HepG2 (cell line): ENCODE data around the gene OCSTAMP. TPM values are rescaled to one million over a fixed set of nuclear protein-coding genes. Genes with fewer than 3 reads are reported as not detected.

Experiments used
- ATAC-seq: fragments of 200-7000 bp; cut with Tn5 transposase; 3 replicates; pipeline ENCODE4 v1.9.1; 2020; ENCODE audit warnings: mild to moderate bottlenecking, moderate library complexity
- BruUV-seq: library from RNA; stranded (reverse); fragments of 400-500 nt; replicated peaks from 2 replicates; lab custom pipeline; 2021; lab: Mats Ljungman, UMichigan
- CTCF ChIA-PET: fragments of 300-600 bp; formaldehyde crosslinking; extraction: SDS; loops from one replicate; lab custom pipeline; 2021; ENCODE audit warnings: low total read pairs, inconsistent platforms, low intra/inter-chr PET ratio; lab: Yijun Ruan, JAX
- POLR2A ChIA-PET: fragments of 350-600 bp; sonication (Branson Sonifier 250); formaldehyde crosslinking; loops from one replicate; lab custom pipeline; 2020; ENCODE audit warnings: antibody characterized with exemption, inconsistent platforms; lab: Yijun Ruan, JAX
- DNase-seq: peaks from one replicate; pipeline ENCODE4 v3.0.0-alpha.2; 2015; ENCODE audit warnings: low spot score
- FAIRE-seq: peaks from 3 replicates; lab custom pipeline; 2011; peaks lifted over from hg19 to GRCh38; lab: Jason Lieb, UNC
- H2AFZ ChIP-seq: one replicate; pipeline ENCODE4 v1.6.1; 2011; ENCODE audit warnings: low read length, inconsistent platforms
- H3K27ac ChIP-seq: fragments of 300-600 bp; 3 replicates; pipeline ENCODE4 v1.8.0; 2011; ENCODE audit warnings: mixed run types, mild to moderate bottlenecking, mixed read lengths, low read length, inconsistent platforms; ENCODE audit not compliant: insufficient read depth; ENCODE audit errors: extremely low read length
- H3K27me3 ChIP-seq, 2 experiments: fragments of 200-600 bp in 1 of 2; 2 replicates in 1 of 2; 3 replicates in 1 of 2; pipeline versions ENCODE4 v1.6.0 to v1.8.0; 2011; ENCODE audit warnings: low read length in 2 of 2, mild to moderate bottlenecking in 2 of 2, moderate library complexity in 2 of 2, inconsistent platforms in 1 of 2; ENCODE audit not compliant: insufficient read depth in 2 of 2, control insufficient read depth in 1 of 2
- H3K36me3 ChIP-seq, 2 experiments: fragments of 200-600 bp in 1 of 2; replicated peaks in 1 of 2; 2 replicates in 1 of 2; 3 replicates in 1 of 2; pipeline versions ENCODE4 v1.5.1 to v1.8.0; 2011; ENCODE audit warnings: low read length in 2 of 2, inconsistent platforms in 1 of 2; ENCODE audit not compliant: insufficient read depth in 2 of 2, control insufficient read depth in 1 of 2
- H3K4me1 ChIP-seq: 2 replicates; pipeline ENCODE4 v1.5.1; 2012; ENCODE audit warnings: low read length, inconsistent platforms; ENCODE audit not compliant: insufficient read depth
- H3K4me2 ChIP-seq: 2 replicates; pipeline ENCODE4 v1.6.0; 2011; ENCODE audit warnings: low read depth, low read length, inconsistent platforms
- H3K4me3 ChIP-seq, 3 experiments: fragments of 200-600 bp in 1 of 3; sonication (generic), shearing (Covaris generic) in 1 of 3; replicated peaks in 1 of 3; 2 replicates each; pipeline ENCODE4 v1.5.1; 2011 to 2016; ENCODE audit warnings: low read length in 3 of 3, inconsistent platforms in 2 of 3, low read depth in 2 of 3, mild to moderate bottlenecking in 2 of 3, control low read depth in 1 of 3, mixed read lengths in 1 of 3; ENCODE audit not compliant: insufficient read depth in 1 of 3
- H3K79me2 ChIP-seq: one replicate; pipeline ENCODE4 v1.6.1; 2011; ENCODE audit warnings: low read length, inconsistent platforms; ENCODE audit not compliant: insufficient read depth
- H3K9ac ChIP-seq: 2 replicates; pipeline ENCODE4 v1.6.0; 2011; ENCODE audit warnings: mild to moderate bottlenecking, low read depth, low read length, inconsistent platforms; ENCODE audit not compliant: insufficient read depth
- H3K9me3 ChIP-seq: 2 replicates; pipeline ENCODE4 v1.5.1; 2012; ENCODE audit warnings: mild to moderate bottlenecking, low read length
- H4K20me1 ChIP-seq: 2 replicates; pipeline ENCODE4 v1.6.0; 2011; ENCODE audit warnings: inconsistent platforms, mild to moderate bottlenecking, low read length, moderate library complexity; ENCODE audit not compliant: insufficient read depth
- ATM ChIP-seq: fragments of 450-650 bp; IDR thresholded peaks from 2 replicates; pipeline ENCODE4 v1.7.1; 2017; ENCODE audit warnings: mild to moderate bottlenecking, borderline replicate concordance
- FOXP4 ChIP-seq: sonication (generic); formaldehyde crosslinking; IDR thresholded peaks from 2 replicates; pipeline ENCODE4 v1.4.0; 2020; ENCODE audit warnings: missing genetic modification reagents
- MTERF4 ChIP-seq: sonication (generic); formaldehyde crosslinking; IDR thresholded peaks from 2 replicates; pipeline ENCODE4 v1.8.0; 2023; ENCODE audit warnings: mild to moderate bottlenecking, missing genetic modification reagents
- NR2F6 ChIP-seq, 2 experiments: IDR thresholded peaks; 2 replicates each; pipeline ENCODE4 v1.6.1; 2016; ENCODE audit warnings: antibody characterized with exemption in 1 of 2, mild to moderate bottlenecking in 1 of 2
- RELA ChIP-seq: sonication (generic); formaldehyde crosslinking; IDR thresholded peaks from 2 replicates; pipeline ENCODE4 v1.4.0; 2020; ENCODE audit warnings: missing genetic modification reagents
- SUZ12 ChIP-seq: fragments of 150-350 bp; IDR thresholded peaks from 2 replicates; pipeline ENCODE4 v1.6.1; 2014; ENCODE audit warnings: low read depth, low read length
- ZNF101 ChIP-seq: sonication (generic); formaldehyde crosslinking; IDR thresholded peaks from 2 replicates; pipeline ENCODE4 v1.4.0; 2020; ENCODE audit warnings: mild to moderate bottlenecking, low read depth, missing genetic modification reagents, borderline replicate concordance
- ZNF24 ChIP-seq: fragments of 450-650 bp; IDR thresholded peaks from 2 replicates; pipeline ENCODE4 v1.6.1; 2017; ENCODE audit warnings: antibody characterized with exemption, mild to moderate bottlenecking
- ZNF281 ChIP-seq: sonication (generic); formaldehyde crosslinking; IDR thresholded peaks from 2 replicates; pipeline ENCODE4 v1.4.0; 2020; ENCODE audit warnings: missing genetic modification reagents, borderline replicate concordance
- ZNF775 ChIP-seq: sonication (generic); formaldehyde crosslinking; IDR thresholded peaks from 2 replicates; pipeline ENCODE4 v1.4.0; 2020; ENCODE audit warnings: missing genetic modification reagents, mild to moderate bottlenecking, moderate library complexity, borderline replicate concordance
- WGBS: methylation state at CpG from one replicate; pipeline ENCODE4 v1.1.6; 2017; ENCODE audit warnings: low lambda C conversion rate; 5-methylcytosine and 5-hydroxymethylcytosine counted together
- in situ Hi-C: cut with HindIII; loops from 2 replicates; pipeline ENCODE4 v1.10.0; 2017; ENCODE audit warnings: low pct_unique_long_range_greater_than_20kb; ENCODE audit not compliant: extremely low pct_ligation_motif_present
- intact Hi-C: fragments of 100-400 bp; cut with micrococcal nuclease; formaldehyde crosslinking; loops from one replicate; pipeline ENCODE4 v1.10.0; 2022; ENCODE audit not compliant: unreplicated experiment
- polyA plus RNA-seq, 8 experiments: library from polyadenylated mRNA; depleted of rRNA in 3 of 8; stranded (reverse) in 7 of 8; unstranded in 1 of 8; fragments of >200 nt; fragmentation: Illumina TruSeq in 4 of 8; extraction: Trizol in 4 of 8; gene quantifications; 2 replicates each; pipeline versions ENCODE4 v1.2.1 to v1.2.3, GENCODE V29; 2011 to 2016; ENCODE audit warnings: low read depth in 4 of 8, missing spikeins in 1 of 8, mixed read lengths in 1 of 8; ENCODE audit not compliant: insufficient read depth in 1 of 8
- total RNA-seq, 5 experiments: library from RNA; depleted of rRNA; stranded (reverse); fragments of >200 nt; fragmentation: Illumina TruSeq; extraction: Trizol; gene quantifications; 2 replicates each; pipeline ENCODE4 v1.2.3, GENCODE V29; 2016; ENCODE audit warnings: low read depth in 1 of 5

The OCSTAMP gene
- total and polyA plus RNA-seq, 2 of the 13 experiments (the other 11 are each of a cell fraction or from before 2014, with no cell fraction given), result not detected

- TF ChIP-seq ZNF281 (CRISPR knock-in tag) (no peak), MTERF4 (no peak), ATM (peak; percentile 47; the same call in 1 of the 2 replicates), ZNF24 (no peak)
Observed at GRCh38 chr20:46543033-46543432, 7.4 kb downstream of the OCSTAMP start (continued).

- Histone ChIP-seq H3K9ac (no peak overlapping the region), H3K79me2 (no peaks in the 10 kb centered on the region), H3K4me3 (no peak overlapping the region), H4K20me1 (no peaks in the 10 kb centered on the region), H3K9me3 (no peaks in the 10 kb centered on the region), H3K27ac (no peak overlapping the region), H3K27me3 (peaks cover 1 to 18% of the 10 kb centered on the region in 2 experiments; a peak in 2 of 5 replicates), H3K4me1 (peaks cover 18% of the 10 kb centered on the region), H3K4me2 (no peak overlapping the region), H3K36me3 (no peaks in the 10 kb centered on the region), H2AFZ (no peak overlapping the region)
- in situ Hi-C loops (no loop called here), intact Hi-C loops (no loop called here)
- 67% methylated on average over 36 of the region's 36 CpGs for WGBS
- ATAC-seq, result no peak
- no TSS peak for BruUV-seq
- ChIA-PET POLR2A (interaction anchor here (0.5 to 0.9 kb wide), 2 partner anchors 134 to 287 kb away, joined by 3 read pairs; no protein-coding TSS in a partner anchor), CTCF (no interaction called here)
- no peak for DNase-seq
- no peak for FAIRE-seq
- TF ChIP-seq NR2F6 (IDR thresholded peaks at IDR 0.05) (no peak), NR2F6 (CRISPR knock-in tag; IDR thresholded peaks at IDR 0.05) (no peak), ZNF775 (CRISPR knock-in tag) (no peak), SUZ12 (no peak), RELA (CRISPR knock-in tag) (no peak), ZNF101 (CRISPR knock-in tag) (no peak), FOXP4 (CRISPR knock-in tag) (no peak)
Observed at GRCh38 chr20:46541229-46541935, 9.1 kb downstream of the OCSTAMP start.
